ENCODE data around the gene GAB4. TPM values are rescaled to one million over a fixed set of nuclear protein-coding genes. Genes with fewer than 3 reads are reported as not detected.

Gene GAB4
- total and polyA plus RNA-seq, 4 donors = not detected

DNA sequence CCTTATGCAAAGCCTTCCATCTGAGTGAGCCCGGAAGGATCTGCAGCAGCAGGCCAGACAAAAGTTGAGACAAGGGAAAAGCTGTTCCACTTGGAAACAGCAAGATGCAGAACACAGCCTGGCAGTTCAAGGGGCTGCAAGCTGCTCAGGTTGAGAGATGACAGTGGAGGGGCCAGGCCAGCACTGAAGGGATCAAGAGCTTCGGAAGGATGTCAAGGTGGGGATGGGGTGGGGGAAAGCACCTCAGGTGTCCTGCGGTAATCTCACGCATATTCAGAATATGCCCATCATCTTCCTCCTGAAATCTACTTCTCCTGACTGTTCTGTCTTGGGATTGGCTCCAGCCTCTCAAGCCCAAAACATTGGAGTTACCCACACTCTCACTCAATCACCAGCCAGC is 35.7 kb downstream of the GAB4 start (continued):
- no peak for TF ChIP-seq JUND (IDR thresholded peaks at IDR 0.05)

DNA sequence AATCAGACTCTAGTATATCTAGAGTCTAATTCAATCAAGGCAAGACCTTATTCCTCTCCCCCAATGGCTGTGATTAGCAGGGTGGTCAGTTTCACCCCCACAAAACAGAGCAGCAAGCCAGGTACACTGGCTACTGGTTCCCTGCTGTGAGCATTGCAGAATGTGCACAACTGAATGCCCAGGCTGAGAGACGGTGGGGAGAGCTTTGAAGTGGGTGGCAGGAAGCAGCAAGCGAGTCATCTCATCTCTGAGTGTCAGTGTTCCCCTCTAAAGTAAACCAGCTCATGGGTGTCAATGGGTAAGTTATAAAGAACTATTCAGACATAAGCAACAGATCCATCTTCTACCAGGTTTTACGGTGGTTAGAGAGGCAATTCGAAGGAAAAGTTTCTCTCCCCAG is 37.6 kb downstream of the GAB4 start:
- 65% methylated on average over 4 of the region's 4 CpGs for WGBS
- no peak for DNase-seq (ENCODE audit: low spot score)
- Histone ChIP-seq H3K4me1 (ENCODE audit: control insufficient read depth in 4 of 4, insufficient read depth in 4 of 4, low read length in 3 of 4) (no peaks in the 10 kb centered on the region), H3K9ac (ENCODE audit: low read depth in 1 of 2, low read length in 2 of 2) (no peak overlapping the region), H3K27me3 (ENCODE audit: control insufficient read depth in 4 of 4, insufficient read depth in 4 of 4, low read length in 3 of 4) (peaks cover 0 to 5% (median 0%) of the 10 kb centered on the region in 4 donors), H3K4me3 (ENCODE audit: low read depth in 1 of 3, low read length in 3 of 3) (no peak overlapping the region), H3K27ac (ENCODE audit: low read depth in 1 of 2, low read length in 2 of 2) (no peak overlapping the region), H3K36me3 (ENCODE audit: control insufficient read depth in 4 of 4, insufficient read depth in 3 of 4, low read depth in 1 of 4, low read length in 3 of 4) (no peaks in the 10 kb centered on the region), H3K9me3 (ENCODE audit: control insufficient read depth in 4 of 4, low read length in 3 of 4) (no peaks in the 10 kb centered on the region)
- TF ChIP-seq EGR1 (IDR thresholded peaks at IDR 0.05; ENCODE audit: low read depth in 2 of 2) (no peak), FOXA2 (IDR thresholded peaks at IDR 0.05) (no peak), NR2F2 (IDR thresholded peaks at IDR 0.05) (no peak), JUND (IDR thresholded peaks at IDR 0.05) (no peak), FOXA1 (IDR thresholded peaks at IDR 0.05) (no peak), HNF4A (conservative IDR thresholded peaks at IDR 0.05) (no peak), RXRA (IDR thresholded peaks at IDR 0.05) (no peak), GABPA (IDR thresholded peaks at IDR 0.05 in 1 of 2, conservative IDR thresholded peaks at IDR 0.05 in 1 of 2) (no peak), SP1 (IDR thresholded peaks at IDR 0.05) (no peak), MAX (IDR thresholded peaks at IDR 0.05) (no peak), TAF1 (conservative IDR thresholded peaks at IDR 0.05) (no peak), HNF4G (IDR thresholded peaks at IDR 0.05) (no peak), YY1 (IDR thresholded peaks at IDR 0.05) (no peak), REST (IDR thresholded peaks at IDR 0.05) (no peak)
- TF ChIP-seq, protein P1, sequence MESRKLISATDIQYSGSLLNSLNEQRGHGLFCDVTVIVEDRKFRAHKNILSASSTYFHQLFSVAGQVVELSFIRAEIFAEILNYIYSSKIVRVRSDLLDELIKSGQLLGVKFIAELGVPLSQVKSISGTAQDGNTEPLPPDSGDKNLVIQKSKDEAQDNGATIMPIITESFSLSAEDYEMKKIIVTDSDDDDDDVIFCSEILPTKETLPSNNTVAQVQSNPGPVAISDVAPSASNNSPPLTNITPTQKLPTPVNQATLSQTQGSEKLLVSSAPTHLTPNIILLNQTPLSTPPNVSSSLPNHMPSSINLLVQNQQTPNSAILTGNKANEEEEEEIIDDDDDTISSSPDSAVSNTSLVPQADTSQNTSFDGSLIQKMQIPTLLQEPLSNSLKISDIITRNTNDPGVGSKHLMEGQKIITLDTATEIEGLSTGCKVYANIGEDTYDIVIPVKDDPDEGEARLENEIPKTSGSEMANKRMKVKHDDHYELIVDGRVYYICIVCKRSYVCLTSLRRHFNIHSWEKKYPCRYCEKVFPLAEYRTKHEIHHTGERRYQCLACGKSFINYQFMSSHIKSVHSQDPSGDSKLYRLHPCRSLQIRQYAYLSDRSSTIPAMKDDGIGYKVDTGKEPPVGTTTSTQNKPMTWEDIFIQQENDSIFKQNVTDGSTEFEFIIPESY (IDR thresholded peaks at IDR 0.05) = no peak

DNA sequence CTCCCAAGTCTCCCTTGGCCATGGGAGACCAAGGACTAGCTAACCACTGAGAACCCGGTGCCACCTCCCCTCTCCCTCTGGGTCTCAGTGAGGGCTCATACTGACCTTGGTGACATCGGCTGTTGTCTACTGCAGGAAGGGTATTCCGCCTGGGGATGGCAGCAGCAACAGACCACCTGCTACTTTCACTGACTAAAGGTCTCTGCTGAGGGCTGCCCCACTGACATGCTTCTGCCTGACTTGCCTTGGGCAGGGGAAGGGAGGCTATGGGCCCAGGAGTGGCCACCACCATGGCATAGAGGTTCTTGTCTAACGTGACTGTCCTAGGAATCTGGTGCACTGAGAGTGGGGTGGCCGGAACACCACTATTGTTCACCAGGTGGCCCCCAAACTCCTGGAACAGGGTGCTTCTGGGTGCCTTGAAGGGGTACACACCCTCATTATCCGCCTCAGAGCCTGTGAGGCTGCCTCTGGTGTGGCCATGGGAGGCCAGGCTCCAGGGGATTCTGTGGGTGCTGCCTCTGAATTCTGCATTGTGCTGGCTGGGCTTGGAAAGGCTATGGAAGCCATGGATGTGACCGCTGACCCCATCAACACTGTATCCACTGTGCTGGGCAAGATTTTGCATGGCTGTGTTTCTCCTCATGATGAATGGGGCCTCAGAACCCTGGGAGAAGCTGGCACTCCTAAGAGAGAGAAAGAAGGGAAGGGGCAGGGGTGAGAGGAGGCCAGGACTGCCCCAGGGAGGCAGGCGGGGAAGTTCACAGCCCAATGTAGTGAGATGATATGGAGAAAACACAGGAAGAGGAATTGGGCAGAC is 38.3 kb downstream of the GAB4 start:
- H3K9me3 ChIP-seq (ENCODE audit: control insufficient read depth in 4 of 4, low read length in 3 of 4) = no peaks in the 10 kb centered on the region
- H3K27ac ChIP-seq (ENCODE audit: low read depth in 1 of 2, low read length in 2 of 2) = no peak overlapping the region
- no peaks in the 10 kb centered on the region for H3K36me3 ChIP-seq (ENCODE audit: control insufficient read depth in 4 of 4, insufficient read depth in 3 of 4, low read depth in 1 of 4, low read length in 3 of 4)
- H3K9ac ChIP-seq (ENCODE audit: low read depth in 1 of 2, low read length in 2 of 2) = no peak overlapping the region
- H3K27me3 ChIP-seq (ENCODE audit: control insufficient read depth in 4 of 4, insufficient read depth in 4 of 4, low read length in 3 of 4) = peaks cover 0 to 5% (median 0%) of the 10 kb centered on the region in 4 donors
- no peak overlapping the region for H3K4me3 ChIP-seq (ENCODE audit: low read depth in 1 of 3, low read length in 3 of 3)
- WGBS = 74% methylated on average over 8 of the region's 8 CpGs
- H3K4me1 ChIP-seq (ENCODE audit: control insufficient read depth in 4 of 4, insufficient read depth in 4 of 4, low read length in 3 of 4) = no peaks in the 10 kb centered on the region
- DNase-seq (ENCODE audit: low spot score) = no peak
- TF ChIP-seq JUND (IDR thresholded peaks at IDR 0.05) = no peak
- TF ChIP-seq CTCF (IDR thresholded peaks at IDR 0.05; ENCODE audit: low read depth, low read length, missing input control) = no peak
- TF ChIP-seq TAF1 (conservative IDR thresholded peaks at IDR 0.05) = no peak
- TF ChIP-seq FOXA1 (IDR thresholded peaks at IDR 0.05) = no peak
- no peak for TF ChIP-seq RAD21 (IDR thresholded peaks at IDR 0.05)
- TF ChIP-seq NR2F2 (IDR thresholded peaks at IDR 0.05) = no peak
- TF ChIP-seq, protein P1 (IDR thresholded peaks at IDR 0.05) = no peak
- no peak for TF ChIP-seq YY1 (IDR thresholded peaks at IDR 0.05)
- no peak for TF ChIP-seq RXRA (IDR thresholded peaks at IDR 0.05)
- TF ChIP-seq ATF3 (IDR thresholded peaks at IDR 0.05) = no peak
- TF ChIP-seq FOXA2 (IDR thresholded peaks at IDR 0.05) = no peak
- TF ChIP-seq HNF4G (IDR thresholded peaks at IDR 0.05) = no peak
- TF ChIP-seq EGR1 (IDR thresholded peaks at IDR 0.05; ENCODE audit: low read depth in 2 of 2) = no peak
- no peak for TF ChIP-seq HNF4A (conservative IDR thresholded peaks at IDR 0.05)
- no peak for TF ChIP-seq MAX (IDR thresholded peaks at IDR 0.05)

All from liver (tissue), 9 donors.